DLD1 (cell line): ENCODE measurements around the gene OTOGL.
"Not testable (repeated sequence)": the region's sequence is repeated elsewhere in the genome, so short reads cannot be mapped to it uniquely, and the experiment has no call there.

Experiments used
- in situ Hi-C: cut with HindIII; loops from 2 replicates; pipeline ENCODE4 v1.10.0; 2017; ENCODE audit warnings: low sequenced_read_pairs

The OTOGL gene

DNA sequence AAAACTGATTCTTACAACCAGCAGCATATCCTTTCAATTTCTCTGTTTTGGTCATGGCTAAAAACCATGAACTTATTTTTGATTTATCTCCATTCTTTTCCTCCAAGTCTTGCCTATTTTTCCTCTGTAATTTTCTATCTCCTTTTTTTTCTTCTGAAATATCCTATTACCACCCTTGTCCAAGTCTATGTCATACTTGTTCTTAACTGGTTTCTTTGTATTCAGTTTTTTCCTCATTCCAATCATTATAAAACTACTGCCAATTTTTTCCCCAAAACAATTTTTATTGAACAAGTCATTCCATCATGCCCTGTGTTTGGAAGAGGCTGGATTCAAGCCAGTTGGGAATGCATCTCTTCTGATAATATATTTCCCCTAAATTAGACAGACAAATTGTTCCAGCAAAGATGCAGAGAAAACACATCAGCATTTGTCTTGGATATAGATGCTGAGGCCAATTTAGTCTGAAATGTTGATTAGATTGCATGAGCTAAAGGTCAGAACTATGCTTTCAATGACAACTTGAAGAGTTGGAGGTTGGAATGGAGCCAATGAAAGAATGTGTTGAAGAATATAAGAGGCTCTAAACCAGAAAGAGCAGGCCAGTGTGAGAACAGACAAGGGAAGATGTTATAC, 30.7 kb downstream of the OTOGL start:
- in situ Hi-C loops = no loop called here

DNA sequence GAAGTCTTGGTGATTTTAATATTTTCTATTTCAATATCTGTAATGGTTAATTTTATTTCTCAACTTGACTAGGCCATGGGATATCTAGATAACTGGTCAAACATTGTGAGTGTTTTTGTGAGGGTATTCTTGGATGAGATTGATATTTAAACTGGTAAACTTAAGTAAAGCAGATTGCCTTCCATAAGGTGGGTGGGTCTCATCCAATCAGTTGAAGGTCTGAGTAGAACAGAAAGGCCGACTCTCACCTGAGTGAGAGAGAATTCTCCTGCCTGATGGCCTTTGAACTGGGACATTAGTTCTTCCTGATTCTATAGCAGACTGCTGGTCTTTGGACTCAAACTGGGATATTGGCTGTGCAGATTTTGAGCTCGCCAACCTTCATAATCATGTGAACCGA, 36.3 kb downstream of the OTOGL start:
- in situ Hi-C loops = no loop called here

DNA sequence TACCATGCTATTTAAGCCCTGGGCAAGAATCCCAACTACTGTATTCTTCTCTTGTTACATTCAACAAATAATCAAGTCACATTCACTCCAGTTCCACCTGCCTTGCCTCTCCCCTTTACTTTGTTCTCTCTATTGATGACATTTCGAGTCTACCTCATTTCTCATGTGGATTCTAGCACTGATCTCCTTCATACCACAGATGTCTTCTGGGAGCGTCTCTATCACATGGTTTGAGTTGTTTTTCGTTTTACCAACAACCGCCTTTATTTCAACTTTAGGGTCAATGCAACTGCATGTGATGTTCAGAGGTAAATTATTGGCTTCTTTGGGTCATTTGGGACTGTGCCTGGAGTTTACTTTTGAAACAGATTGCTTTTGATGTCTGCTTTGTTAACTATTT, 40.7 kb downstream of the OTOGL start:
- in situ Hi-C loops = no loop called here

DNA sequence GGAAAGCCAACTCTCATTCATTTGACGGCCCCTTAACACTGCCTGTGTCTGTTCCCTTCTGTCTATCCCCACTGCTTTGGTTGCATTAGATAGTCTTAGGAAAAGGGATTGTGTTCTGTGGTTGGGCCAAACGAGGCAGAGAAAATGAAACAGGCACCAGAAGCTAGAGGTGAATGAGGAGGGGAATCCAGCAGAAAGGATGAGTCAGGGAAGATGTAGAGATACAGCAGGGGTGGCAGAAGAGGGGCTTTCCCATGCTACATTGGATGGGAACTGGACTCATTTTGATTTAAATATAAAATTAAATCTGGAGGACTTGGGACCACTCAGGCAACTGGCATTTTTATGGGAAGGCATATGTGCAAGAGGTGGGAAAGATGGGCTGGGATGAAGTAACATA, 43.3 kb downstream of the OTOGL start:
- in situ Hi-C loops = no loop called here

DNA sequence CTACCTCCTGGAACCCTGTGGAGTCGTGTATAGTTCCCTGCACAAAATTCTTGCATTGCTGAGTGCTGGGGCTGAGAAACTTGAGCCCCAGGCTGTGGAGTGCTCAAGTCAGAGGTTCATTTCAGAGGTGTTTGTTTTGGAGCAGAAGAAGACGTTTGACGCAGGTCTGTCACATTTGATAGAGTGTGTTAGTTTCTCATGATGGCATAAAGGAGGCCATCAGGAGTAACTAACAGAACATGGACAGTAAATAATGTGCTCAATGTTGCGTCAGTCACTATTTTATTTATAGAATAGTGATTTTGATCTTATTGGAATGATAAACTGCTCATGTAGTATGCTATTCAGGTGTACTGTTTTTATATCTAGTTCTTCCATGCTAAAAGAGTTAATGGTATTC, 44.2 kb downstream of the OTOGL start:
- in situ Hi-C loops = no loop called here

DNA sequence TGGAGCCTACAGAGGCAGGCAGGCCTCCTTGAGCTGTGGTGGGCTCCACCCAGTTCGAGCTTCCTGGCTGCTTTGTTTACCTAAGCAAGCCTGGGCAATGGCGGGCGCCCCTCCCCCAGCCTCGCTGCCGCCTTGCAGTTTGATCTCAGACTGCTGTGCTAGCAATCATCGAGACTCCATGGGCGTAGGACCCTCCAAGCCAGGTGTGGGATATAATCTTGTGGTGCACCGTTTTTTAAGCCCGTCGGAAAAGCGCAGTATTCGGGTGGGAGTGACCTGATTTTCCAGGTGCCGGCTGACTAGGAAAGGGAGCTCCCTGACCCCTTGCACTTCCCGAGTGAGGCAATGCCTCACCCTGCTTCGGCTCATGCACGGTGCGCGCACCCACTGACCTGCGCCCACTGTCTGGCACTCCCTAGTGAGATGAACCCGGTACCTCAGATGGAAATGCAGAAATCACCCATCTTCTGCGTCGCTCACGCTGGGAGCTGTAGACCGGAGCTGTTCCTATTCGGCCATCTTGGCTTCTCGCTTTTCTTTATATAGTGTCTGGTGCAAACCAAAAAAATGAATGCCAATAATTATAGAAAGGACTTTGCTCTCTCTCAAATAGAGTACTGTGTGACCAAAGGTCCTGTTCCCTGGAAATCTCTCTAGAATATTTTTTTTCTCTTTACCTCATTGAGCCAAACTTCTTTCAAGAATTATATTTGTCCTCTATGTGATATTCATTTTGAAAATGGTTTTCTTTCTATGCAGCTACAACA, 50.4 kb downstream of the OTOGL start:
- in situ Hi-C loops = not testable (repeated sequence)

DNA sequence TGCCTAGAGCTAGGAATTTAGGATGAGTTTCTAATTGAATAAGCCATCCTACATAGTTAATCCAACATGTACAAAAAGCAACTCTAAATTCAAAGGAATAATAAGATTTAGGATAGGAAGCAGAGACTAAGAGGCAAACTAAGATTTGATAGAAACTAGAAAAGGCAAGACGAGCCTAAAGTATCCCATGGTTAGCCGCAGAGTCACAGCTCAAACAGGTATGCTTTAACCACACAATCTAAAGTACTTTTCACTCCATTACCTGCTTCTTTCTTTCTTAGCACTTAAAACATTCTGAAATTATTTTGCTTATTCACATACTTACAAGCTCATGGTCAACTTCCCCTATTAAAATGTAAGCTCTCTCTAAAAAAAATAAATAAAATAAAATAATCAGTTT, 51.8 kb downstream of the OTOGL start:
- in situ Hi-C loops = no loop called here

DNA sequence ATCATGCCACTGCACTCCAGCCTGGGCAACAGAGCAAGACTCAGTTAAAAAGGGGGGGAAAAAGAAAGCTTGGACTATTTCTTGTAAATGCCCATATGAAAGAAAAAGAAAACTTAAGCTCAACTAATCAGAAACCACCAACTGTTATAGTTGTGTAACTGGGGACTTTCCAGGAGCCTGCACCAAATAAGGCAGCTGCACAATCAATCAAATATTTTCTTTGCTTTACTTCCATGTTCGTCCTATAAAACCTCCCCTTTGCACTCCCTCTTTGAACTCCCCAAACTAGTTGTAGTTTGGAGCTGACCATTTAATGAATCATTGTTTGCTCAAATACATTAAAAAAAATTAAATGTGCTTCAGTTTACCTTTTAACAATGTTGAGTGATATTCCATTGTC, 54.9 kb downstream of the OTOGL start:
- in situ Hi-C loops = no loop called here

DNA sequence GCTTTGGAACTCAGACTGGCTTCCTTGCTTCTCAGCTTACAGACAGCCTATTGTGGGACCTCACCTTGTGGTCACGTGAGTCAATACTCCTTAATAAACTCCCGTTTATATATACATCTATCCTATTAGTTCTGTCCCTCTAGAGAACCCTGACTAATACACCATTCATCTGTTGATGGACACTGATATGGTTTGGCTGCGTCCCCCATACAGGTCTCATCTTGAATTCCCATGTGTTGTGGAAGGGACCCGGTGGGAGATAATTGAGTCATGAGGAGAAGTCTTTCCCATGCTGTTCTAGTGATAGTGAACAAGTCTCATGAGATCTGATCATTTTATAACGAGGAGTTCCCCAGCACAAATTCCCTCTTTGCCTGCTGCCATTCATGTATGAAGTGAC, 57.0 kb downstream of the OTOGL start:
- in situ Hi-C loops = no loop called here

DNA sequence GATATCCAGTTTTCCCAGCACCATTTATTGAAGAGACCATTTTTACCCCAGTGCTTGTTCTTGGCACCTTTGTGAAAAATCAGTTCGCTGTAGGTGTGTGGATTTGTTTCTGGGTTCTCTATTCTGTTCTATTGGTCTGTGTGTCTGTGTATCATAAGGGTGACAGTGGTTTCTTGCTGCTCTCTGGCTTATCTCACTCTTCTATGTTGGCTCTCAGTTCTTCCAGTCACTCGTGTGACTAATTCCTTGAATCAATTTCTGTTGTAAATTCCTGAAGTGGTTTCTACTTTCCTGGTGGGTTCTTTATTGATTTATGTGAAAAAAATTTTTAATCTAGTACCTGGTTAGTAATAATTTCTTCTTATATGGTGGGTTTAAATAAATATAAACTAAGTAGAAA, 58.3 kb downstream of the OTOGL start:
- in situ Hi-C loops = no loop called here

DNA sequence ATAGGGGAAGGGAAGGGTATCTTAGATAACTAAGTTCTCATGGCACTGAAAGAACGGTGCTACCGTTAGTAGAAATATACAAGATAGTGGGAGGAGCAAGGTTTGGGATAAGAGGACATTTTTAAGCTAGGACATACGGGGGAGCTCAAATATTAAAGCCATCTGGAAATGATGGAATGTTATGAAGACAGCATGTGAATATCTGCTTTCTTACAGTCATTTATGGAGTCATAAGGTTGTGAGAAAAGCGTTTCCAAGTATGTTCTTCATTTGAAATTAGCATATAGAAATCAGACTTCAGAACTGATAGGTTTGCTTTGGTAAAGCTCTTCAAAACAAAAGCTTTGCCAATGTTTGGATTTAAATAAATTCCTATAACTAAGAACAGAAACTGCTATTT, 62.3 kb downstream of the OTOGL start:
- in situ Hi-C loops = no loop called here

DNA sequence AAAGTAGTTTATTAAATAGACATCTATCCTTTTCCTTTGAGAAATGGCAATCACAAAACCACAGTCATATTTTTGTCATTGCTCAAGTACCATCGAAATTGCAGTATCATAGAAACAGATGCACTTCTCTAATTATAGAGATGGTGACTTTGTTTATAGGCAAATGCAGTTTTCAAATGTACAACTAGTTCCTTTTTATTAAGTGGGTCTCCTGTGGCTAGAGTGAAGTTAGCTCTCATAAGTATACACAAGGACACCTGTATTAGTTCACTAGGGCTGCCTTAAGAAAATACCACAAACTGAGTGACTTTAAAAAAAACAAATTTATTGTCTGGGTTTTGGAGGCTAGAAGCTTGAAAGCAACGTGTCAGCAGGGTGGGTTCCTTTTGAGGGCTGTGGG, 62.8 kb downstream of the OTOGL start:
- in situ Hi-C loops = no loop called here

DNA sequence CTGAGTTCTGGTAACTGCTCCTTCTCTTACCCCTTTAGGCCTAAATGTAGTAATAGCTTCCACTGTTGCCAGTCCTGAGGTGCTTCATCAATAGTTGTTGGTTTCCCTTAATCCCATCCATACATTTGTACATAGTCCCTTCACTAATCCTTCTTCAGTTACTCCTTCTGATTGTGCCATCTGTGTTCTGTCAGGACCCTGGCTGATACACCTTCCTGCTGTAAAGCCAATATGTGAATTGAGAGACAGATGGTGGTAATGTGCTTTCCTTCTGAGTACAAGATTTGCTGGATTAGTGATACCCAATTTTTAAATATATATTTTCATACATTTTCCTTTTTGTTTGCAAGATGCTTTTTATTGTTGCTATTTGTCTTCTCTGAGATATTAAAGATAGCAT, 66.4 kb downstream of the OTOGL start:
- in situ Hi-C loops = no loop called here

DNA sequence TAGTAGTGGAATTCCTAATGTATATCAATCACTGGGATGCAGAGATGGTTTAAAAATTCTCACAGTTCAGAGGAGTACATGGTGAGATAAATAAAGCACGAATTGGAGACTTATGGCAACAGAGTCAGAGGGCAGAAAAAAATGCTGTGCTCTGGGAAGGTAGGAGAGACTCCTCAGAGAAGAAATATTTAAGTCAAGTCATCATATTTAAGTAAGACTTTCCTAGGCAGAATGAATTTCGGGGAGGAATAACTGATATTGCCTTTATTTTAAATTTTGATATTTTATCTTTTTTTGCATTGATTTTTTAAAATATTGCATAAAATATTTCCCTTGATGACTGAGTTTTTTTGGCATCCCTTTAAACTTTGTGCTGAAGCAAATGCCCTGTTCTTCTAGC, 67.4 kb downstream of the OTOGL start:
- in situ Hi-C loops = no loop called here

DNA sequence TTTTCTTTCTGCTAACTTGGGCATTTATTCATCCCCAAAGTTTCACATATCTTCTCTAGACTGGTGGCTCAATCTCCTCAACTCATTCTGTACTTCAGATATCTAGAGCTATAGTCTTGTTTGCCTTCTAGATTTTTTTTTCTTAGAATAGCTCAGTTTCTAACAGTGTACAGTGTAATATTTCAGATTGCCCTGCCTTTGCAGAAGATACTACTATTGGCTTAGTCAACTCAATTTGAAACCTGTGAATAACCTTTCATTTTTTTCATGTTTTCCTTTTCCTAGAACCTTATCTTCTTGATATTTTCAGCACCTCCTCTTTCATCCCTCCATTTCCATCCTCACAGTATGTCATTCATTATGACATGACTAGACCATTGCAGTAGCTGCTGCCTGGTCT, 69.6 kb downstream of the OTOGL start:
- in situ Hi-C loops = no loop called here

DNA sequence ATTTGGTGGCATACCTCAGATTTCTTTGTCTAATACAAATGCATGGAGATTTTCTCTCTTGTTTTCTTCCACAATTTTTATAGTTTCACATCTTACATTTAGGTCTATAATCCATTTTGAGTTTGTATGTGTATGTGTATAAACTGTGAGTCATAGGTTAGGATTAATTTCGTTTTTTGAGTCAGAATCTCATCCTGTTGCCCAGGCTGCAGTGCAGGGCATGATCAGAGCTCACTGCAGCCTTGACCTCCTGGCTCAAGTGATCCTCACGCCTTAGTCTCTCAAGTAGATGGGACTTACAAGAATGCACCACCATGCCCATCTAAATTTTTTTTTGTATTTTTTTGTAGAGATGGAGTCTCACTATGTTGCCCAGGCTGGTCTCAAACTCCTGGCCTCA, 71.6 kb downstream of the OTOGL start:
- in situ Hi-C loops = no loop called here

DNA sequence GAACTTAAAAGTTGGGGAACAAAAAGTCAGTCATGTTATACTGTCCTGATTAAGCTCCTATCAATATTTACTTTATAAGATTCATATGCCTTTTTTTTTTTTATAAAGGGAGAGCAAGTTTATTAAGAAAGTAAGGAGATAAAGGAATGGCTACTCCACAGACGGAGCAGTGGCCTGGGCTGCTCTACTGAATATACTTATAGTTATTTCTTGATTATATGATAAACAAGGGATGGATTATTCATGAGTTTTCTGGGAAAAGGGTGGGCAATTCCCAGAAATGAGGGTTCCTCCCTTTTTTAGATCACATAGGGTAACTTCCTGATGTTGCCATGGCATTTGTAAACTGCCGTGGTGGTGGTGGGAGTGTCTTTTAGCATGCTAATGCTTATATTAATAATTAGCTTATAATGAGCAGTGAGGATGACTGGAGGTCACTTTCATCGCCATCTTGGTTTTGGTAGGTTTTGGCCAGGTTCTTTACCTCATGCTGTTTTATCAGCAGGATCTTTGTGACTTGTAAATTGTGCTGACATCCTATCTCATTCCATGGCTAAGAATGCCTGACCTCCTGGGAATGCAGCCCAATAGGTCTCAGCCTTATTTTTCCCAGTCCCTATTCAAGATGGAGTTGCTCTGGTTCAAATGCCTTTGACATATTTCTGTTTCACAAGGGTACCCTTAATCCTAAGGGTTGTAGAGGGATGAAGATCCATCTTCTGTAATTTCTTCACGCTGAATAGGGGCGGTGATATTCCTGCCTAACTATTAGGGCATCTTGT, 73.9 kb downstream of the OTOGL start:
- in situ Hi-C loops = no loop called here

DNA sequence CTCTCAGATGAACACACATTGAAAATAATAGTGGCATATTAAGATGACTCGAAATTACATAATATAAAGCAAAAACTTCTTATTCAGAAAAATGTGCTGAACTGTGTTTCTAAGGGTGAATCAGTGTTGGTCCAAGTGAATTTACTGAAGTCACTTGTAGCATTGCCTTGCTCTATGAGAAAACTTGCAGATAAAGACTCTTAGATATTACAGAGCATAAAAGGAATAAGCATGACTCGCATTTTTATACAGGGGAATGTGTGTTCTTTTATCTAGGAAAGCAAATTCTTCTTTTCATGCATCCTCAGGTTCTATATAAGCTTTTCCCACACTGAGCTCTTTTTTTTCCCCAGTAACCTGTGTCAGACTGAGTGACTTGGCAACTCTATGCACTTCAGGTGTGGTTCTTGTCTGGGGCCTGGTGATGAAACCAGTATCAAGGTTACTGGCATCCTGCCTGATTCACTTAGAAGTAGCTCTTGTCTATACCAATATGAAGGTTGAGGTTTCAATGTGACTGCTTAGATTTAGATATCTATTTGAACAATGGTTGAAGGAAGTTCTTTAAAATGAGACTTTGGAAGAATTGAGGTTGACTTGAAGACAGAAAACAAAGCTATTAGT, 76.1 kb downstream of the OTOGL start:
- in situ Hi-C loops = no loop called here

DNA sequence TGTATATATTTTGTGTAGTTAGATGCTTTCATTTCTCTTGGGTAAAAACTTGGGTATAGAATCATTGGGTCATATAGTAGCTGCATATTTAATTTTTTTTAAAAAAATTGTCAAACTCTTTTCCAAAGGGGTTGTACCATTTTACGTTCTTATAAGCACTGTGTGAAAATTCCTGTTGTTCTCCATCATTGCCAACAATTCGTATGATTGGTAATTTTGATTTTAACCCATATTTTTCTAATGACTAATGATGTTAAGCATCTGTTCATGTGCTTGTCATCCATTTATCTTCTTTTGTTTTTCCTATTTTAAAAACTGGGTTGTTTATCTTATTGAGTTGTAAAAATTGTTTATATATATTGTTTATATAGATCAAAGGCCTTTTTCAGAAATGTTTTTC, 77.4 kb downstream of the OTOGL start:
- in situ Hi-C loops = no loop called here

DNA sequence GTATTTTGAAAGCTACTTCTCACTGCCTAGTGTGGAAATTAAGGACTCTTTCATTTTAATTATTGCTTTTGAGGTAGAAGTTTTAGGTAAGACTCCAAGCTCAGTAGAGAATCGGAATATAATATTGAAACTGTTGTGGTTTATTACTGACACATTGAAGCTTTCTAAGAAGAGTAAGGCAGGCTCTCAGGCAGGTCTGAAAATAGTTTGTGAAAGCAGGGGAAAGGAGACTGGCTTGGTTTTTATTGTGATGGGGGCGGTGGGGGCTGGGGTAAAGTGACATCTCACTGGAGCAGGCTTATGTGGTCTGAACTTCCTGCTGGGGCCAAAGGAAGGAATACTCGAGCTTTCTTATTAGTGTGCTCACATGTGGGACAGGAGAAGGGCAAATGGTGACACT, 79.5 kb downstream of the OTOGL start:
- in situ Hi-C loops = no loop called here

DNA sequence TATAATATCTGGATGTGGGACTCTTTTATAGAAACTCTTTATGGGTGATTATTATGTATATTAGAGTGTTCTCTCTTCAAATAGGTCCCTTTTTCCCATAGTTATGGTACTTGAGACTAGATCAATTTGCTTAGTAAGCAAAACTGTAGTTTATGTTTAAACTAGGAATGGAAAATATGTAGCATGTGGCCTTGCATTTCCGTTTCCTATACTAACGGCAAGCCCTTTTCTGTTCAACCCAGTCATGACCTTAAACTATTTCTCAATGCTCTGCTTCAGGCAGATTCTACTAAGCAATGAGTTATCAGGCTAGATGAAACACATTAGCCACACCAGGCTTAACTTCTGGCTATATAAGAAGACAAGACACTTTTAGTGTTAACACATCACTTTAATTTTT, 84.6 kb downstream of the OTOGL start:
- in situ Hi-C loops = no loop called here

DNA sequence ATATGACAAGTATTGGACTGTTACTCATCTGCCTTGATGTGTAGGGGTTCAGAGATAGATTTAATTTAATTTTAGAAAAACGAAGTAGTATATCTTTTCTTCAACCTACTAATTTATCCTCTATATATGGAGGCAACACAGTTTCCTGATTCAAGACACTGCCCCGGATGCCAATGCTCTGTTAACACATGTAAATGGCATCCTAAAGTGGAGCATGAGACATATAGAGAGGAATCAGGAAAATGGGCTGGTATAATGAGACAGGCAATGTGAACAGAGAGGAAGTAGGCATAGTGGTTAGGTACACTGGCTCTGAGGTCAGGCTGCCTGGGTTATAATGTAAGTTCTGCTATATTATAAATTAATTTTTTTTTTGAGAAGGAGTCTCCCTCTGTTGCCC, 85.6 kb downstream of the OTOGL start:
- in situ Hi-C loops = no loop called here
